ENCODE data around the gene PMFBP1.

- TF ChIP-seq CTCF (IDR thresholded peaks at IDR 0.05) = no peak
- TF ChIP-seq POLR2A (IDR thresholded peaks at IDR 0.05) = no peak
Measured at GRCh38 chr16:72169708-72170107, 2.2 kb downstream of the PMFBP1 start.

All from adrenal gland (tissue), 5 donors.